ENCODE results near the gene LRRC75B. TPM values are rescaled to one million over a fixed set of nuclear protein-coding genes. Genes with fewer than 3 reads are reported as not detected.
"Not testable (repeated sequence)": the region's sequence is repeated elsewhere in the genome, so short reads cannot be mapped to it uniquely, and the experiment has no call there.

LRRC75B gene
- total RNA-seq, 2 donors from 2014 or later = 13.7 to 18.7 TPM

DNA sequence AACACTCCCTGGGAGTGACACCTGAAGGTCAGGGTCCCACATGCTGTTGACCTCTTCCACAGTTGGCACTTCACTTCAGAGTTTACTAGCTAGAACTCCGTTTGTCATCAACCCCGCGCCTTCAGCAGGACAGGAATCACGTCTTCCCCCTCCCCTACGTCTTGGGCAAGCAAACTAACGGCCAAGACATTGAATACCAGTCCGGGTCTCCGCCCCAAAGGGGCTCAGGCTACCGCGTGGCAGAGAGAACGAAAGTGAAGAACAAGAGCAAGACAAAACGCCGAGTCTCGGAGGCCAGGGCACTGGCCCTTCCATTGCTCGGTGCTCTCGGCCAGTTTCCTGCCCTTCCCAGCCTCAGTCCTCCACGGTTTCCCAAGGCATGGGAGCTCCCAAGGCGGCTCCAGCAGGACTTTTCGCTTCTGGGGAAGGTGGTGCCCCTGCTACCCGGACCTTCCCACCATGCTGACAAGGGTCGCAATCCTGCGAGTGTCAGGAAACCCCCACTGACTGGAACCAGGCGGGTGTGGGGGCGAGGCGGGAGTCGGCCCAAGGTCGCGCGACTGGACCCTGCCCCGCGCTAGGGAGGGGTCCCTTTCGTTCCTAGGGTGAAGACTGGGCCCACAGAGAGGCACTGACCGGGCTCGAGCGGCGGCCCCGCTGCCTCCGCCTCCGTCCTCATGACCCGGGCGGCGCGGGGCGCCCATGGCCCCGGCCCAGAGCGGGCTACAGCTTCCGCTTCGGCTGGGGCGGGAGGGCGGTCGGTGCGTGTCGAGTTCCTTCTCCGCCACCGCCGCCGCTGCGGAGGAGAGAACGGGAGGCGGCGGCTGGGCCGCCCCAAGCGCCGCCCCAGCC, 38.3 kb downstream of the LRRC75B start, which contains the start of gene GUCD1:
Gene GUCD1, minus strand, starts transcription at position 826 of the 852 bp plus-strand sequence. Its CDS starts 147 bp downstream, at position 679.
- peak within 1 kb of the TSS; percentile 96 to 99 for H3K27ac ChIP-seq
- H3K4me3 ChIP-seq = peak within 1 kb of the TSS; percentile 77
- no peaks in the 10 kb centered on the region for H3K9me3 ChIP-seq
- no peaks in the 10 kb centered on the region for H3K27me3 ChIP-seq (replicated peaks; ENCODE audit: insufficient read depth)
- DNase-seq (ENCODE audit: low spot score) (no peak), ATAC-seq (ENCODE audit: insufficient number of reproducible peaks, low FRiP score, low read depth) (peak; percentile 0)
- H3K4me1 ChIP-seq (ENCODE audit: control insufficient read depth in 1 of 2, low read depth in 2 of 2) = peaks cover 13 to 39% of the 10 kb centered on the region in 2 donors
- TF ChIP-seq, protein P1, sequence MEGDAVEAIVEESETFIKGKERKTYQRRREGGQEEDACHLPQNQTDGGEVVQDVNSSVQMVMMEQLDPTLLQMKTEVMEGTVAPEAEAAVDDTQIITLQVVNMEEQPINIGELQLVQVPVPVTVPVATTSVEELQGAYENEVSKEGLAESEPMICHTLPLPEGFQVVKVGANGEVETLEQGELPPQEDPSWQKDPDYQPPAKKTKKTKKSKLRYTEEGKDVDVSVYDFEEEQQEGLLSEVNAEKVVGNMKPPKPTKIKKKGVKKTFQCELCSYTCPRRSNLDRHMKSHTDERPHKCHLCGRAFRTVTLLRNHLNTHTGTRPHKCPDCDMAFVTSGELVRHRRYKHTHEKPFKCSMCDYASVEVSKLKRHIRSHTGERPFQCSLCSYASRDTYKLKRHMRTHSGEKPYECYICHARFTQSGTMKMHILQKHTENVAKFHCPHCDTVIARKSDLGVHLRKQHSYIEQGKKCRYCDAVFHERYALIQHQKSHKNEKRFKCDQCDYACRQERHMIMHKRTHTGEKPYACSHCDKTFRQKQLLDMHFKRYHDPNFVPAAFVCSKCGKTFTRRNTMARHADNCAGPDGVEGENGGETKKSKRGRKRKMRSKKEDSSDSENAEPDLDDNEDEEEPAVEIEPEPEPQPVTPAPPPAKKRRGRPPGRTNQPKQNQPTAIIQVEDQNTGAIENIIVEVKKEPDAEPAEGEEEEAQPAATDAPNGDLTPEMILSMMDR (IDR thresholded peaks at IDR 0.05) = no peak
- peaks cover 16% of the 10 kb centered on the region for H3K36me3 ChIP-seq

GRCh38 chr22:24553597-24554312, 39.1 kb downstream of the LRRC75B start:
- Histone ChIP-seq H3K27me3 (replicated peaks; ENCODE audit: insufficient read depth) (no peaks in the 10 kb centered on the region), H3K36me3 (peaks cover 18% of the 10 kb centered on the region), H3K4me1 (ENCODE audit: control insufficient read depth in 1 of 2, low read depth in 2 of 2) (peaks cover 13 to 31% of the 10 kb centered on the region in 2 donors), H3K9me3 (no peaks in the 10 kb centered on the region), H3K27ac (peak overlapping the region; percentile 91 to 96), H3K4me3 (peak overlapping the region; percentile 77)
- TF ChIP-seq, protein P1 (IDR thresholded peaks at IDR 0.05) = no peak
- ATAC-seq (ENCODE audit: insufficient number of reproducible peaks, low FRiP score, low read depth) (no peak), DNase-seq (ENCODE audit: low spot score) (no peak)

GRCh38 chr22:24552503-24553286, 40.2 kb downstream of the LRRC75B start:
- Histone ChIP-seq H3K4me1 (ENCODE audit: control insufficient read depth in 1 of 2, low read depth in 2 of 2) (peaks cover 13 to 31% of the 10 kb centered on the region in 2 donors), H3K36me3 (peaks cover 14% of the 10 kb centered on the region)
- not testable (repeated sequence) for H3K27me3 ChIP-seq (replicated peaks; ENCODE audit: insufficient read depth); H3K9me3 ChIP-seq; DNase-seq (ENCODE audit: low spot score); H3K27ac ChIP-seq; ATAC-seq (ENCODE audit: insufficient number of reproducible peaks, low FRiP score, low read depth); H3K4me3 ChIP-seq

DNA sequence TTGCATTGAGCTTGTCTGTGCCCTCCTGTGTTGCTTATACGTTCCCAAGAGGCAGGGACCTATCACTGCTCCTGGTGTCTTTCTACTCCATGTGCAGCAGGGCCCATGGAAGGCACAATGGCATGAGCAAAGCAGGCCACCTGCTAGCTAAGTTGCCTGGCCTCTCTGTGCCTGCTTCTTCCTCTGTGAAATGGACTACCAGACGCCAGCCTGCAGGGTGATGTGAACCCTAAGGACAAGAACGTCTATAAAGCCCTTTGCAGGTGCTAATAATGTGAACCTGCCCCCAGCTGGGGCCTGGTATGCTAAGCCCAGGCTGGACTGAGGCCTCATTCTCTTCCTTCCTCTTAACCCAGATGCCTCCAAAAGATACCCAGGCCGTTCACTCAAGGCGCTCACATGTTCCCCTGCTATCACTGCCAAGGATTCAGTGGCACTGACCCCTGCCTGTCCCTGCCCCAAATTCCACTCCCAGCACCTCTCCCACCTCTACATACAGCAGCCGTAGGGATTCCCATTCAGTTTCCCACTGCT, 41.9 kb downstream of the LRRC75B start:
- H3K27me3 ChIP-seq (replicated peaks; ENCODE audit: insufficient read depth) = no peaks in the 10 kb centered on the region
- no peak overlapping the region for H3K27ac ChIP-seq
- peaks cover 6 to 16% of the 10 kb centered on the region in 2 donors for H3K4me1 ChIP-seq (ENCODE audit: control insufficient read depth in 1 of 2, low read depth in 2 of 2)
- no peaks in the 10 kb centered on the region for H3K9me3 ChIP-seq
- TF ChIP-seq, protein P1 (IDR thresholded peaks at IDR 0.05) = no peak
- DNase-seq (ENCODE audit: low spot score) (no peak), ATAC-seq (ENCODE audit: insufficient number of reproducible peaks, low FRiP score, low read depth) (no peak)
- H3K4me3 ChIP-seq = no peak overlapping the region
- peaks cover 29% of the 10 kb centered on the region for H3K36me3 ChIP-seq

All from thoracic aorta (tissue), 2 donors.